Activated T-cell treated with anti-CD3 and anti-CD28 coated beads for 24 hours (primary cell): ENCODE measurements around the gene UVRAG.
"Not testable (repeated sequence)": the region's sequence is repeated elsewhere in the genome, so short reads cannot be mapped to it uniquely, and the experiment has no call there.

ENCODE experiments used
- DNase-seq: peaks from one replicate; pipeline ENCODE4 v3.0.0-alpha.2; 2020; ENCODE audit warnings: low read depth

UVRAG gene

DNA sequence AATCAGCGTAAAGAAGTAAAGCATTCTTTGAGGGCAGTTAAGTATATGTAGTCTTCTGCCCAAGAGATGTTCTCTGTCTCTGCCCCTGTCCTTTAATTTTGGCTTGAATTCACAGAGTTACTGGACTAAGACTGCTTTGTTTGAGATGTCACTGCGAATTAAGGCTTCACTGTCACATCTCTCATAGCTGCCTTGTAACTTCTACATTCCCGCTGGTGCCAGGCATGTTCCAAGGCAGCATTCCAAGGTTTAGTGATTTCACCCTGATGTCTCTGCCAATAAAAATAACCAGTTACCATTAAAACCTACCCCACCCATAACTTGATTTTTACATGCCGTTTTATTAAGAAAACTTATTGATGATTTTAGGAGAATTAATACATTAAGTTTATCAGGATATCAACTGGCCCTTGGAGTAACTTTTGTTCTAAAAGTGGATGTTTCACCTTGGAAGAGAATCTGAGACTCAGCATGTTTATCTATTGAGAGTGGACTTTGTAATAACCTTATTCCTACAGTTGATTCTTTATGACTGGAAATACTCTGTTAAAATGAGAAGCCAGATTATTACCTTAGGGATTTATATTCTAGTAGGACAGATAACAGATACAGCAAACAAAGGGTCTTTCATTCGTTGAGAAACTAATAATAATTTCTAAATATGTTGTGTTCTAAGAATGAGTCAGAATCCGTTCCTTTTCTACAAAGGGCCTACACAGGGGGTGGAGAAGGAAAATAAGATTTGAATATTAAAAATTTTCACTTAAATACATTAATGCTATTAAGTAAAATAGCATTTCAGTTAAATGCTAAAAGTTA, 110.2 kb downstream of the UVRAG start:
- DNase-seq = no peak

DNA sequence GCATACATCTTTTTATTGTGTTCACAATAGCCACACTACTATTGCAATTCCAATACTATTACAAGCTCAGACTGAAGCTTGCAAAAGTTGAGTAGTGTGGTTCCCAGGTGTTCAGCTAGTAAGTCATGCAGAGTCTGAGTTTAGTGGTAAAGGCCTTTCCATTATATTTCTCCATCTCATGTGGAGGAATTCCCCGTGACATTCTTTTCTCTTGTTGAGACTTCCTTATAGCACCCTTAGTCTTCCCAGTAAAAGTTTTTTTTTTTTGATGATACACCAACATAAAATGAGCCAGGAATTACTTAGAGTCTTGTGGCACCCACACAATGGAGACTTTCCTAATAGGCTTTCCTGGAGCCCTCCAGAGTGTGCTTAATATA, 110.8 kb downstream of the UVRAG start:
- DNase-seq = no peak

DNA sequence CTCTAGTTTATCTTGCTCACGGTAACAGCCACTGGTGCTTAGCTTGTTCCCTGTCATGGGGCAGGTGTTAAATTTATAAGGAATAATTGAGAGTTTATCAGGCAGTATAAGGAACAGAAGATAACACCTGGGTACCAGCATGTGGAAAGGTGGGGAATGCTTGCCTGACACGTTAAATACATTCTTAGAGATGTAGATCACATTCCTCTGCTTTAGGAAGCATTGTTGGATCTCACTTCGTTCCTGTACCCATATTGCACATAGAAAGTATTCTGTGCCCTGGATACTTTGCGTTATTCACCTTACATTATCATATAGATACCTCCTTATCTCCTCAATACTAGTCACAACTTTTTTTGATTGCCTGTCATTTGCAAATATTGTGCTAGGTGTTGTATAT, 114.7 kb downstream of the UVRAG start:
- no peak for DNase-seq

DNA sequence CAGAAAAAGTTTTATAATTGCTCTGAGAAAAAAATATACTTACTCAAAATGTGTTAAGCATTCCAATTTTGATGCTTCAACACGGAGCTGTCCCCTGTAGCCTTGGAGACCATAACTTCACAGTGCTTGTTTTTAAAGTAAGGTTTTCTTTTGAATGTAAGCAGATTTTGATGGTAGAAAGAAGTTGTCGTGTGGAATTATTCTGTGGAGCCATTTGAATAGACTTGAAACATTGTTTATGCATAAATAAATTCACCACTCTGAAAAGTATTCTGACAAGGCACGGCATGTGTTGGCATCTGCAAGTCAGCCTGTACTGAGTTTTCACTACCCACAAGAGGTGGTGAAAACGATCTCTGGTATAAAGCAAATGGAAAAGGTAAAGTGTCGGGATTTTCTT, 115.5 kb downstream of the UVRAG start:
- no peak for DNase-seq

DNA sequence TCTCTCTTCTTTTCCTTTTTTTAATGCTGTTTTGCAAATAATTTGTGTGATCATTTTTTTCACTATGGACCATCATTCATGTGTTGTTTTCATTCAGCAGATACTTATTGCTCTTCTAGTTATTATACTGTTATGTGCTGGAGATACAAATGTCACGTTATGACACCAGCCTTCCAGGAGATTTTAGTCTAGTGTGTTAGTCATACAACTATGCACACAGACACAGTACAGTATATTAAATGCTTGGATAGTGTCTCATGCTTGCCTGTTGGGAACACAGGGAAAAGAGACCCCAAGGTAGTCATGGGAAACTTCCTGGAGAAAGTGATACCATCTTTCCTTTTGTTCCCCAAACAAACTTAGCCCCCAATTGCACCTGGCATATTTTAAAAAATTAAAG, 116.1 kb downstream of the UVRAG start:
- no peak for DNase-seq

DNA sequence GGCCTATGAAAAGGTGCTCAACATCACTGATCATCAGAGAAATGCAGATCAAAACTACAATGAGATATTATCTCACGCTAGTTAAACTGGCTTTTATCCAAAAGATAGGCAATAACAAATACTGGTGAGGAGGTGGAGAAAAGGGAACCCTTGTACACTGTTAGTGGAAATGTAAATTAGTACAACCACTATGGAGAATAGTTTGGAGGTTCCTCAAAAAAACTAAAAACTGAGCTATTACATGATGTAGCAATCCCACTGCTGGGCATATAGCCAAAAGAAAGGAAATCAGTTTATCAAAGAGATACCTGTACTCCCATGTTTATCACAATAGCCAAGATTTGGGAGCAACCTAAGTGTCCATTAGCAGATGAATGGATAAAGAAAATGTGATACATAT, 118.7 kb downstream of the UVRAG start:
- not testable (repeated sequence) for DNase-seq

DNA sequence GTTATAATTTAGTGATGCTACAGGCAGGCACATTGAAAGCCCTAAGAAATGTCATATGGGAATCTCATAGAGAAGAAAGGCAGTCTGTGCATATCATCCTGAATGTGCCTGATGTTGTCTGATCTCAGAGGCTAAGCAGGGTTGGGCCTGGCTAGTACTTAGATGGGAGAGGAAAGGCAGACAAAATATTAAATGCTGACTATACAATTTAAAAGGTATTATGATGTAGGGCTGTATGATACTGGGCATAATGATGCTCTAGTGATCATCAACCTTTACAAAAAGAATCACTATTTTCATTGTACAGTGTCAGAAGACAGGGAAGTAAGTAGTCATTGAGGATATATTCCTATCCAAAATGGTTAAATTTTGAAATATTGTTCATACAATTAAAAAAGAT, 119.8 kb downstream of the UVRAG start:
- no peak for DNase-seq

DNA sequence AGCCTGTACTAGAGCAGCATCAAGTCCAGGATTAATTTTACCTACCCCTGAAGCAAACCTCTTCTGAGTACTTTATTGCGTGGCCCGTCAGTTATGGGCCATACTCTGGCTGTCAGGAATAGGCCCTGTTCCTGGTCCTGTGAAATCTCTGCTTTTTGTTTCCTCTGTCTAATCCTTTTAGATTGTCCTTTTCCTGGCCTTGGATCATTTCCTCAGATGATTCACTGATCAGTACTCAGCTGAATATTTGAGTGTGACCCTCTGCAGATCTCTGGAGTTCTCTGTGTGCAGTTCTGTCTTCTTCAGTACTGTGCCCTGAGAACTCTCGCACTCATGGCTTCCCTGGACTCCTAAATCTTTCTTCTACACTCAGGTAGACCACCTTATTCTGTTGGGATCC, 123.5 kb downstream of the UVRAG start:
- no peak for DNase-seq

DNA sequence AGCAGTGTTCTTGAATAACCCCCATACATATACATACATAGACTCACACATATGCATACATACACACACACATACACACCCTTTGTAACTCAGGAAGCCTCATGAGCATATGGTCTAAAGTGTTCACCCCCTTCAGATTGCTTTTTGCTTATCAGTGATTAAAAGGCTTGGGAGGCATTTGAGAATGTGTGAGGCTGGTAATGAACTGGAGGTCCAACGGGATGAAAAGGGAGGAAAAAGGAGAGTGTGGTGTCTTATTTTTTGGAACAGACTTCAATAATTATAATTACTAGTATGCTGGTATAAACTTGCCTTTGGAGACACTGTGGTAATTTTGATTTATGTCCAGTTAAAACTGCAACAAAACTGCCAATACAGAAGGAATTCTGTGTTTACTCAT, 124.5 kb downstream of the UVRAG start:
- DNase-seq = no peak

DNA sequence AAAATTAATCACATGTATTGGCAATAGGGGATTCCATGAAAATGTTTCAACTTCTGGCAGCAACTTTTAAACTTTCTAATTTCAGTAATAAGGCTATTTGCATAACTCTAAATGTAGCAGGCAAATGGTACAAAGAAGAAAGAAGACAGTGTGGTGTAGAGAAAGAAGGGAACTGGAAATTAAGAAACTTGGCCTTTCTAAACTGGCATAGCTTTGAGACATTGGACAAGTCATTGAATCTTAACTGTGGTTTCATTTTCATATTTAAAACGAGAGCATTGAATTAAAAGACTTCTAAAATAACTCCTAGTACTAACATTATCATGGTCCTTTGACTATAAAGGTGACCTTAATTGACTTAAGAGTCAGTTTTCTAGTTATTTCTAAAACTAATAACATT, 125.0 kb downstream of the UVRAG start:
- no peak for DNase-seq

DNA sequence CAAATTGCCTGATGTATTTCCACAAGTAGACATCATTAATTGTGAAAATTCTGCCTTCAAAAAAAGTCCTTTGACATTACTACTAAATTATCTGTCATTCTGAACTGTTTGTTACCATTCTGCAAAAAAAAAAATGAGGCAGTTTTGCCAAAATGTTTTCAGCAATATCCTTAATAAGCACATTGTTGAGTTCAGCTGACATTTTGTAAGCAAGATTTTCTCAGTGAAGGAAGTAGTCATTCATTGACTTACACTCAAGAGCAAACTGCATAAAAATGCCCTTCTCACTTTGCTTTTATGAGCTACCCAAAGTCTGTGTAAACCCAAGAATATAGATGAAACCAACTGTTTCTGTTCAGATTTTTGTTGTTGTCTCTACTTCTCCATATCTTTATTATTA, 125.9 kb downstream of the UVRAG start:
- DNase-seq = no peak

DNA sequence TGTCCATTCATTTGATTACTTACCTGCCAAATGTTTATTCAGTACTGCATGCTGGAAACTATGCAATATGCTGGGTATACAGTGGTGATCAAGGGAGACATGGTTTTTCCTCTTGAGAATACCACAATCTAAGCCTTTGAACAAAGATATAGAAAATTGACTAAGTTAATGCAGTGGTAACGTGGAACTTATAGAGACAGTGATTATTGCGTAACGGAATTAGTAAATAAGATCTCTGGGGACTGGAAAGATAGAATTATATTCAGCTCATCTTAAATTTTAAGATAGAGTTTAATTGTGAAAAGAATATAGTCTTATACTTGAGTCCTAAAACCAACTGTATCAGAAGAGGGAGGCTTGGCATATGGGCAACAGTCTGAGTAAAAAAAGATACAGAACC, 129.5 kb downstream of the UVRAG start:
- no peak for DNase-seq

DNA sequence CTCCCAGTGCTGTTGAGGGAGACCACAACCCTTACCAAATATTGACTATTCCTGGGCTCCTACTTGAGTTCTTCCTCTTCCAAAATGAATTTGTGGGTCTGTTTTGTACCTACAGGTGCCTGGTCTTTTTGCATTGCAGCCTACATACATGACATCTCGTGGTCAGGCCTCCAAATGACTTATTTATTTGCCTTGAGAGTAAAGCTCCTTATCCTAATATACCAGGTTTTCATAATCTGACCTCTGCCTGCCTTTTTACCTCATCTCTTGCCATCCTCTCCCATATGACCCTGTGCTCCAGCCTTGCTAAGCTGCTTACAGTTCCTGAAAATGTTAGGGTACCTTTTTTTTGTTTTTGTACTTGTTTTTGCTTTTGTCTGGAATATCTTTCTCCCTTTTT, 130.4 kb downstream of the UVRAG start:
- DNase-seq = no peak

DNA sequence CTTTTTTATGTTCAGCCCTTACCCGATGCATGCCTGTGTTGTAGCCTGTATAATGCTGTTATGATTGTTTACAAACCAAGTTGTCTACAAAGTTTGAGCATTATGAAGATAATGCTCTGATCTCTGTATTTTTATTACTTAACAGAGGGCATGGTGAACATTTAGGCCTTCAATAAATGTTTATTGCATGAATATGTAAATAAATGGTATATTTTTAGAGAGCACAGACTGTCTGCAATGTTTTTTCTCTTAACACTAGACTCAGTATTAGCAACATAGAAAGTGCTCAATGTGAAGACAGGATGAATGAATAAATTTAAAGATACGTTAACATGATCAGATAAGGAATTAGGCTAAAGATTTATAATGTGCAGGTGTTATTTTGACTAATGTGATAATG, 130.9 kb downstream of the UVRAG start:
- DNase-seq = no peak

DNA sequence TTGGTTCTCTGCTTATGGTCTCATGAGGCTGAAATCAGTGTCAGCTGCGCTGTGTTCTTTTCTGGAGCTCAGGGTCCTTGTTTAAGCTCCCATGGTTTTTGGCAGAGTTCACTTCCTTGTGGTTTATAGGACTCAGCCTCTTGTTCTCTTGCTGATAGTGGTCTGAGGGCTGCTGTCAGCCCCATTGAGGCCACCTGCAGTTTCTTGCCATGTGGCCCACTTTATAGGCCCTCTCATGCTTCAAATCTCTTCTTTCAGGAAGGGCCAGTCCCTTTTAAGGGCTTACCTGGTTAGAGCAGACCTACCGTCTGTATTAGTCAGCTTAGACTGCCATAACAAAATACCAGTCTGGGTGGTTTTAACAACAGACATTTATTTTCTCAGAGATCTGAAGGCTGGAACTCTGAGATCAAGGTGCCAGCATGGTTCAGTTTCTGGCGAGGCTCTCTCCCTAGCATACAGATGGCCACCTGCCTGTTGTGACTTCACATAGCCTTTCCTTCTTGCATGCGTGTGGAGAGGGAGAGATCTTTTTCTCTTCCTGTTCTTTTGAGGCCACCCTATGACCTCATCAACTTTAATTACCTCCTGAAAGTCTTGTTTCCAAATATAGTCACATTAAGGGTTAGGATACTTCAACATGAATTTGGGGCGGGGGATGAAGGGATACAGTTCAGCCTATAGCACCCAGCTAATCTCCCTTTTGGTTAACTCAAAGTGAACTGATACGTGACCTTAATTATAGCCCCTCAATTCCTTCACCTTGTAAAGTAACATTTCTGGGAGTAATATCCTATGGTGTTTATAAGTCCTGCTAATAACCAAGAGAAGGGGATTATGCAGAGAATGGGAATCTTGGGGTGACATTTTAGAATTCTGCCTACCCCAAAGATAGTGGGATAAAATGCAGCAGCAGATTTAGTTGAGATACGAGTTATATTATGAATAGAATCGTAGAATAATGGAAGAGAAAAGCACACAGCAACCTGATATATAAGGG, 131.8 kb downstream of the UVRAG start:
- DNase-seq = no peak

DNA sequence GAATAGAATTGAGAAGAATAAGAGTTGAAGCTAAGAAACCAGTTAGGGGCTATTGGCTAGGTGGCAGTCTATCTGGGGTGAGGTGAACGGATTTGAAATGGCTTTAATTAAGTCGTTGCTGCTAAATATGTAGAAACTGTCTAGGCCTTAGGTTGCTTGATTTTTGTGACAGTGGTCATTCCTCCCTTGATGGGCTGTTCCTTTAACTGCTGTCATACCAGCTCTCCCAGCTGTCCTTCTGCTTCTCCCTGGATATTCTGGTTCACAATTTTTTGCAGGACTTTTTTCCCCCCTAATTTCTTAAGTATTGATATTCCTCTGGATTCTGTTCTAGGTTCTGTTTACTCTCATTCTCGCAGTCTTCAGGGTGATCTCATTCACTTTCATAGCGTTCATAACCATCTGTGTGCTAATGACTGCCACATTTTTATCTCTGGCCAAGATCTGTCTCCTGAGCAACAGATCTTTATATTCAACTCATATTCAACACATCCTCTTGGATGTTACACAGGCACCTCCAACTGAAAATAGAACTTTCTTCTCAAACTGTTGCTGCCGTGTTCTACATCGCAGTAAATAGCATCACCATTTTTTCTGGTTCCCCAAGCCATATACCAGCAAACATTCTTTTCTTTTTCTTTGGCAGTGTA, 134.1 kb downstream of the UVRAG start:
- no peak for DNase-seq

DNA sequence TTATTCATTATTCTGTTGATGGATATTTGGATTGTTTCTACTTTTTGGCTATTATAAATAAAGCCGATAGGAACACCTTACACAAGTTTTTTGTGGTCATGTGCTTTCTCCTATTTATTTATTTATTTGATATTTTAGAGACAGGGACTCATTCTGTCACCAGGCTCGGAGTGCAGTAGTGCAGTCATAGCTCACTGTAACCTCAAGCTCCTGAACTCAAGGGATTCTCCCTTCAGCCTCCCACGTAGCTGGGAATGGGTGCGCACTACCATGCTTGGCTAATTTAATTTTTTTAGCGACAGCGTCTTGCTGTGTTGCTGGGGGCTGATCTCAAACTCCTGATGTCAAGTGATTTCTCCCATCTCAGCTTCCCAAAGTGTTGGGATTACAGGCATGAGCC, 135.1 kb downstream of the UVRAG start:
- DNase-seq = no peak

DNA sequence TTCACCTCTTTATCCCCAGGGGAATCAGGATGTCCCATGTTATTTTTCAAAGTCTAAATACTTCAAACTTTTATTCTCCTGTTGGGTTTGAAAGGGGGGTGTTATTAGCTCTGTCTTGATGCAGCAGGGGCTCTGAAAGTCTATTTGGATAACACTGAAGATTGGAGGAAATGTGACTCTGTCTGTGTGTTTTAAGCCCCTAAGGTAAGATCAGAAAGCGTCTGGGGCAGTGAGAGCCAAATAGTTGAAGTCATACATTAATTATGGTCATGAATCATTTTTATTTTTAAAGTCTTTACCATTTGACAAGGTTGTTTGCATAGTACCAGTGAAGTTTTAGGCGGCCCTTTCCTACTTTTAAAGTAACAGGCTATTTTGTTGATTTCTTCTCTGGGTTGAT, 139.0 kb downstream of the UVRAG start:
- no peak for DNase-seq

DNA sequence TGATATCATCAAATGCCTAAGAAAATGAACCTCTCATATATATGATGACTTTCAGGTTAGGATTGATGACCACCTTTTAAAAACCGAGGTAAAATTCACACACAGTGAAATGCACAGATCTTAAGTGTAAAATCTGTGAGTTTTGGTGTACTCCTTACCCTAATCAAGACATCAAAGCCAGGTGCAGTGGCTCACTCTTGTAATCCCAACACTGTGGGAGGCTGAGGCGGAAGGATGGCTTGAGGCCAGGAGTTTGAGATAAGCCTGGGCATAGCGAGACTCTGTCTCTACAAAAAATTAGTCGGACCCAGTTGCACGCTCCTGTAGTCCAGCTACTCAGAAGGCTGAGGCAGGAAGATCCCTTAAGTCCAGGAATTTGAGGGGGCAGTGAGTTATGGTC, 140.4 kb downstream of the UVRAG start:
- DNase-seq = no peak

DNA sequence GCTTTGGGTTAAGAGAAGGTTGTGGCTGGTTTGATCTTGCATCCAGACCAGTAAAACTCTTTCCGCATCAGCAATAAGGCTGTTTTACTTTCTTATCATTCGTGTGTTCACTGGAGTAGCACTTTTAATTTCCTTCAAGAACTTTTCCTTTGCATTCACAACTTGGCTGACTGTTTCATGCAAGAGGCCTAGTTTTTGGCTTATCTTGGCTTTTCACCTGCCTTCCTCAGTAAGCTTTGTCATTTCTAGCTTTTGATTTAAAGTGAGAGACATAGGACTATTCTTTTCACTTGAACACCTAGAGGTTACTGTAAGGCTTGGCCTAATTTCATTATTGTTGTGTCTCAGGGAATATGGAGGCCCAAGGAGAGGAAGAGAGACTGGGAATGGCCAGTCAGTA, 144.5 kb downstream of the UVRAG start:
- DNase-seq = no peak

DNA sequence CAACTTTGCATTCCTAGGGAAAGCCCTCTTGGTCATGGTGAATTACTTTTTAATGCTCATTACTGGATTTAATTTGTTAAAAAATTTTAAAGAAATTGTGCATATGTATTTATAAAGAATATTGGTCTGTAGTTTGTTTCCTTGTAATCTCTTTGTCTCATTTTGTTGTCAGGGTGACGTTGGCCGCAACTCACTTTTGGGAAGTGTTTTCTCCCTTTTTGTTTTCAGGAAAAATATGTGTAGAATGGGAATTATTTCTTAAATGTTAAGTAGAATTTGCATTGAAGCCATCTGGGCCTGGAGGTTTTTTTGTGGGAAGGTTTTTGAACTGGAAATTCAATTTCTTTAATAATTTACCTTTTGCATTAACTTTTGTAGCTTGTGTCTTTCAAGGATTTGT, 149.1 kb downstream of the UVRAG start:
- DNase-seq = no peak

DNA sequence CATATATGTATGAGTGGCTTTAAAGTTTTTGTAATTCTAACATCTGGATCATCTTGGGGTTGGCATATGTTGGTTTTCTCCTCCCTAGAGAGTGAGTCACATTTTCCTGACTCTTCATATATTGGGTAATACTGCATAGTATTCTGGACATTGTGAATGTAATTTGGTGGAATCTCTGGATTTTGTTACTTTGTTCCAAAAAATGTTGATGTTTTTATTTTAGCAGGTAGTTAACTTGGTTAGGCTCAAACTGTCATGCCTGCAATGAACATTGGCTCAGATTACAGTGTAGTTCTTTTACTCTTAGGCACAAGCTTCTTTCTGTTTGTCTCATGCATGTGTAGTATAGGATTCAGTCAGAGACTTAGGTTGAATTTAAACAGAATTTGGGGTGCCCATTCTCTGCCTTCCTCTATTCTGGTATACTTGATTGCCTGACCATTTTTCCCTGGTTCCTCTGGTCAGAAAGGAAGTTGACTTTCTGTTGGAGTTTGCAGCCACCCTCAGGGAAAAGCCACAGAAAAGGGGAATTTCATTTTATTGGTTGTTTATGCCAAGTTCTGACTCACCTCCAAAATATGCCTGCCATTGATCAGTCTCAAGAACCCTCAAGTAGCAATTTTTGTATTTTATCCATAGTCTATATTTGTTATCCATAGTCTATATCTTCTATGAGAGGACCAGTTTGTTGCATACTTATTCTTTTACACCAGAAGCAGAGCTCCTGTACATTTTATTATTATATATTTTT, 151.7 kb downstream of the UVRAG start:
- no peak for DNase-seq
